H1 (cell line): ENCODE data around the gene TUBA3D. TPM values are rescaled to one million over a fixed set of nuclear protein-coding genes. Genes with fewer than 3 reads are reported as not detected.
"Not testable (repeated sequence)": the region's sequence is repeated elsewhere in the genome, so short reads cannot be mapped to it uniquely, and the experiment has no call there.

Source experiments
- CTCF ChIA-PET: fragments of 300-600 bp; sonication (Branson Sonifier 250); formaldehyde crosslinking; loops from one replicate; lab custom pipeline; 2021; ENCODE audit not compliant: partially characterized antibody; lab: Charles Lee
- POLR2A ChIA-PET: fragments of 300-600 bp; sonication (Branson Sonifier 250); formaldehyde crosslinking; loops from one replicate; lab custom pipeline; 2021; ENCODE audit warnings: inconsistent platforms; ENCODE audit not compliant: partially characterized antibody; lab: Charles Lee
- DNase-seq, 2 experiments: peaks; one replicate each; pipeline versions ENCODE4 v3.0.0 to v3.0.0-alpha.2; 2010 to 2022; ENCODE audit warnings: low spot score in 2 of 2, low read depth in 1 of 2, mixed read lengths in 1 of 2
- FAIRE-seq: peaks from 2 replicates; lab custom pipeline; 2011; peaks lifted over from hg19 to GRCh38; lab: Jason Lieb, UNC
- H2AFZ ChIP-seq: 2 replicates; pipeline ENCODE4 v1.8.1; 2012; ENCODE audit warnings: low read length, inconsistent platforms
- H2AK5ac ChIP-seq: 2 replicates; pipeline ENCODE4 v1.6.1; 2013; ENCODE audit warnings: low read depth, low read length
- H2BK120ac ChIP-seq: replicated peaks from 2 replicates; pipeline ENCODE3; 2013; ENCODE audit warnings: low read depth, low read length, inconsistent platforms
- H2BK12ac ChIP-seq: 2 replicates; pipeline ENCODE4 v1.6.1; 2013; ENCODE audit warnings: low read depth, low read length
- H2BK15ac ChIP-seq: 2 replicates; pipeline ENCODE4 v1.6.1; 2013; ENCODE audit warnings: low read length
- H2BK20ac ChIP-seq: 2 replicates; pipeline ENCODE4 v1.6.1; 2013; ENCODE audit warnings: low read length
- H2BK5ac ChIP-seq: 2 replicates; pipeline ENCODE4 v1.6.1; 2013; ENCODE audit warnings: low read depth, low read length
- H3K14ac ChIP-seq: 2 replicates; pipeline ENCODE4 v1.6.1; 2013; ENCODE audit warnings: inconsistent platforms; ENCODE audit not compliant: insufficient read length
- H3K18ac ChIP-seq: 2 replicates; pipeline ENCODE4 v1.6.1; 2013; ENCODE audit warnings: low read length; ENCODE audit errors: extremely low read depth
- H3K23ac ChIP-seq: 2 replicates; pipeline ENCODE4 v1.6.1; 2013; ENCODE audit warnings: inconsistent platforms; ENCODE audit not compliant: insufficient read length
- H3K23me2 ChIP-seq: 2 replicates; pipeline ENCODE4 v1.6.1; 2013; ENCODE audit warnings: low read depth, low read length
- H3K27ac ChIP-seq: 2 replicates; pipeline ENCODE4 v1.6.1; 2011; ENCODE audit warnings: low read depth, low read length, inconsistent platforms
- H3K27me3 ChIP-seq, 4 experiments: replicated peaks in 1 of 4; 1 replicate in 1 of 4; 2 replicates in 3 of 4; pipeline versions ENCODE4 v1.6.1 to v1.8.1; 2011 to 2013; ENCODE audit warnings: low read length in 3 of 4, mild to moderate bottlenecking in 3 of 4, inconsistent platforms in 2 of 4, mixed read lengths in 2 of 4, moderate library complexity in 1 of 4; ENCODE audit not compliant: control insufficient read depth in 3 of 4, insufficient read depth in 3 of 4; ENCODE audit errors: extremely low read depth in 1 of 4
- H3K36me3 ChIP-seq, 4 experiments: 2 replicates each; pipeline versions ENCODE4 v1.6.1 to v1.8.1; 2011 to 2013; ENCODE audit warnings: mild to moderate bottlenecking in 4 of 4, low read length in 3 of 4, moderate library complexity in 2 of 4, control low read depth in 1 of 4, inconsistent platforms in 1 of 4; ENCODE audit not compliant: insufficient read depth in 4 of 4, control insufficient read depth in 2 of 4
- H3K4ac ChIP-seq: replicated peaks from 2 replicates; pipeline ENCODE3; 2013; ENCODE audit warnings: low read length, low read depth, mixed read lengths, inconsistent platforms; ENCODE audit not compliant: insufficient read length
- H3K4me1 ChIP-seq, 4 experiments: replicated peaks in 1 of 4; 1 replicate in 1 of 4; 2 replicates in 3 of 4; pipeline versions ENCODE4 v1.6.1 to v1.8.1; 2011 to 2013; ENCODE audit warnings: low read length in 3 of 4, inconsistent platforms in 2 of 4, mixed read lengths in 1 of 4; ENCODE audit not compliant: insufficient read depth in 4 of 4, control insufficient read depth in 3 of 4
- H3K4me2 ChIP-seq, 2 experiments: 2 replicates each; pipeline versions ENCODE4 v1.6.1 to v1.8.1; 2011 to 2013; ENCODE audit warnings: low read depth in 2 of 2, low read length in 2 of 2, control low read depth in 1 of 2, inconsistent platforms in 1 of 2, mild to moderate bottlenecking in 1 of 2; ENCODE audit not compliant: insufficient read depth in 1 of 2
- H3K4me3 ChIP-seq, 4 experiments: fragments of 200-600, 300-600 bp in 1 of 4; sonication (generic), shearing (Covaris generic), sonication (Bioruptor Twin) in 1 of 4; 2 replicates each; pipeline versions ENCODE4 v1.5.1 to v1.8.1; 2011 to 2016; ENCODE audit warnings: low read length in 4 of 4, low read depth in 3 of 4, control low read depth in 2 of 4, inconsistent platforms in 2 of 4, mild to moderate bottlenecking in 2 of 4, mixed read lengths in 1 of 4, moderate library complexity in 1 of 4; ENCODE audit not compliant: insufficient read depth in 2 of 4; ENCODE audit errors: extremely low read depth in 1 of 4
- H3K56ac ChIP-seq: replicated peaks from 2 replicates; pipeline ENCODE3; 2013; ENCODE audit warnings: low read depth, mild to moderate bottlenecking, mixed read lengths, low read length, inconsistent platforms; ENCODE audit not compliant: insufficient read length
- H3K79me1 ChIP-seq: 2 replicates; pipeline ENCODE4 v1.6.1; 2013; ENCODE audit warnings: low read depth, low read length, control low read depth
- H3K79me2 ChIP-seq, 2 experiments: 2 replicates each; pipeline versions ENCODE4 v1.6.1 to v1.8.1; 2012 to 2013; ENCODE audit warnings: low read length in 2 of 2, mild to moderate bottlenecking in 2 of 2, inconsistent platforms in 1 of 2; ENCODE audit not compliant: insufficient read depth in 2 of 2, control insufficient read depth in 1 of 2
- H3K9ac ChIP-seq, 4 experiments: replicated peaks in 1 of 4; 1 replicate in 1 of 4; 2 replicates in 3 of 4; pipeline versions ENCODE4 v1.6.1 to v1.8.1; 2011 to 2013; ENCODE audit warnings: low read depth in 3 of 4, low read length in 3 of 4, control low read depth in 2 of 4, mild to moderate bottlenecking in 2 of 4, moderate library complexity in 2 of 4, inconsistent platforms in 1 of 4; ENCODE audit errors: extremely low read depth in 1 of 4
- H3K9me3 ChIP-seq, 2 experiments: 2 replicates each; pipeline versions ENCODE4 v1.6.1 to v1.8.1; 2012 to 2013; ENCODE audit warnings: mild to moderate bottlenecking in 2 of 2, moderate library complexity in 2 of 2, control low read depth in 1 of 2, inconsistent platforms in 1 of 2, low read depth in 1 of 2, low read length in 1 of 2, mixed read lengths in 1 of 2; ENCODE audit not compliant: insufficient read depth in 2 of 2
- H4K20me1 ChIP-seq, 2 experiments: replicated peaks in 1 of 2; 2 replicates each; pipeline versions ENCODE3 to v1.8.1; 2011 to 2013; ENCODE audit warnings: inconsistent platforms in 2 of 2, low read length in 2 of 2, mild to moderate bottlenecking in 1 of 2; ENCODE audit not compliant: insufficient read depth in 2 of 2, control insufficient read depth in 1 of 2
- H4K5ac ChIP-seq: 2 replicates; pipeline ENCODE4 v1.6.1; 2013; ENCODE audit warnings: low read length, low read depth, mixed read lengths, inconsistent platforms; ENCODE audit not compliant: insufficient read length
- H4K8ac ChIP-seq: 2 replicates; pipeline ENCODE4 v1.8.0; 2013; ENCODE audit warnings: mild to moderate bottlenecking, moderate library complexity, low read length, inconsistent platforms; ENCODE audit not compliant: insufficient read depth; ENCODE audit errors: extremely low read depth
- H4K91ac ChIP-seq: replicated peaks from 2 replicates; pipeline ENCODE3; 2013; ENCODE audit warnings: low read length, mixed read lengths, inconsistent platforms; ENCODE audit not compliant: insufficient read length
- CBX8 ChIP-seq: fragments of 300-800, 300-1000 bp; sonication (generic); IDR thresholded peaks from 2 replicates; pipeline ENCODE4 v1.7.1; 2016; ENCODE audit warnings: low read depth, low read length, borderline replicate concordance
- EZH2 ChIP-seq: fragments of 200-600 bp; sonication (generic); IDR thresholded peaks from 2 replicates; pipeline ENCODE4 v1.7.1; 2012; ENCODE audit warnings: low read depth, mild to moderate bottlenecking, moderate library complexity, low read length, inconsistent platforms; ENCODE audit not compliant: severe bottlenecking
- GABPA ChIP-seq: IDR thresholded peaks from 2 replicates; pipeline ENCODE4 v1.6.1; 2011; ENCODE audit warnings: mild to moderate bottlenecking, low read length, moderate library complexity, borderline replicate concordance; ENCODE audit not compliant: insufficient read depth
- MAFK ChIP-seq: IDR thresholded peaks from 2 replicates; pipeline ENCODE4 v1.6.1; 2012; ENCODE audit warnings: low read depth, mild to moderate bottlenecking, improper control_type of control experiment, low read length
- RFX5 ChIP-seq: IDR thresholded peaks from 2 replicates; pipeline ENCODE4 v1.6.1; 2011; ENCODE audit warnings: low read depth, low read length, improper control_type of control experiment, borderline replicate concordance
- SP1 ChIP-seq: IDR thresholded peaks from 2 replicates; pipeline ENCODE4 v1.6.1; 2011; ENCODE audit warnings: low read depth, low read length
- TAF1 ChIP-seq: IDR thresholded peaks from 2 replicates; pipeline ENCODE4 v1.6.1; 2011; ENCODE audit warnings: mild to moderate bottlenecking, low read depth, low read length
- WGBS, 2 experiments: shearing (Covaris generic) in 1 of 2; methylation state at CpG; one replicate each; pipeline versions ENCODE4 v1.1.6 to v1.1.7; 2013 to 2015; ENCODE audit warnings: low lambda C conversion rate in 2 of 2, mixed read lengths in 2 of 2, inconsistent platforms in 1 of 2, low coverage in 1 of 2, missing lambda C conversion rate in 1 of 2; ENCODE audit not compliant: insufficient replicate concordance in 2 of 2, insufficient coverage in 1 of 2, insufficient read length in 1 of 2; ENCODE audit errors: extremely low coverage in 1 of 2, missing lambda C conversion rate in 1 of 2; 5-methylcytosine and 5-hydroxymethylcytosine counted together
- polyA plus RNA-seq, 7 experiments: library from polyadenylated mRNA; depleted of rRNA in 3 of 7; stranded (reverse) in 5 of 7; unstranded in 2 of 7; fragments of >200 nt in 5 of 7; fragments of 200-250 nt in 2 of 7; gene quantifications; 1 replicate in 5 of 7; 2 replicates in 1 of 7; 4 replicates in 1 of 7; pipeline versions ENCODE4 v1.2.1 to v1.2.3, GENCODE V29; 2011 to 2013; ENCODE audit warnings: missing spikeins in 2 of 7, mixed read lengths in 2 of 7
- total RNA-seq: library from RNA; stranded (reverse); fragmentation: NEBNext Ultra II Directional; extraction: Animal tissue kit (Norgen Biotek cat#: 25700); gene quantifications from 2 replicates; pipeline ENCODE4 v1.2.1, GENCODE V29; 2021

Gene TUBA3D
- total and polyA plus RNA-seq, 2 of the 8 experiments (the other 6 are each of a cell fraction or from before 2014, with no cell fraction given): 0.15 TPM; not detected in 1

- TF ChIP-seq TAF1 (no peak), SP1 (no peak), RFX5 (no peak), CBX8 (no peak), MAFK (no peak), GABPA (no peak), EZH2 (no peak)
- TF ChIP-seq, all 59 proteins: peak for 0
Observed at GRCh38 chr2:131488306-131489205, 12.6 kb downstream of the TUBA3D start (continued).

GRCh38 chr2:131490616-131491468, 14.9 kb downstream of the TUBA3D start:
- H3K27me3 ChIP-seq, H3K23ac ChIP-seq, H3K23me2 ChIP-seq, H3K4me1 ChIP-seq, H2BK120ac ChIP-seq, H3K36me3 ChIP-seq, FAIRE-seq, H2AK5ac ChIP-seq, H3K79me1 ChIP-seq, H2BK12ac ChIP-seq, H2BK20ac ChIP-seq, H3K27ac ChIP-seq, H2BK5ac ChIP-seq, H2BK15ac ChIP-seq, DNase-seq, H3K56ac ChIP-seq, H4K91ac ChIP-seq, H3K18ac ChIP-seq, H4K5ac ChIP-seq, H3K14ac ChIP-seq, H3K4ac ChIP-seq, H3K9me3 ChIP-seq, H4K20me1 ChIP-seq, H2AFZ ChIP-seq: not testable (repeated sequence)
- H3K4me3 ChIP-seq: peak overlapping the region; percentile 45 to 94 (median 70); a peak in 6 of 8 replicates
- CTCF ChIA-PET: interaction anchor here (6.3 kb wide), 1 partner anchor 77 kb away, joined by 53 read pairs; no protein-coding TSS in a partner anchor
- H4K8ac ChIP-seq: peak overlapping the region; percentile 39
- 84% methylated on average over 14 of the region's 20 CpGs; no CpG with 5 or more reads in 1 of the 2 experiments for WGBS, 2 experiments
- peak overlapping the region; percentile 41 to 65 for H3K4me2 ChIP-seq
- POLR2A ChIA-PET: interaction anchor here (1.4 kb wide), 1 partner anchor 8 kb away, joined by 4 read pairs; no protein-coding TSS in a partner anchor
- H3K79me2 ChIP-seq: peaks cover 26 to 43% of the 10 kb centered on the region in 2 experiments
- H3K9ac ChIP-seq: peak overlapping the region in 2 of 4 experiments; percentile 13 to 40; a peak in 3 of 7 replicates
